ENCODE results near the gene ZBTB17. TPM values are rescaled to one million over a fixed set of nuclear protein-coding genes. Genes with fewer than 3 reads are reported as not detected.

The ZBTB17 gene
- total and polyA plus RNA-seq, 10 of the 15 experiments (the other 5 are each of a cell fraction or from before 2014, with no cell fraction given): 0.87 to 59.4 (median 38.7) TPM

GRCh38 chr1:15952317-15953258 lies 23.3 kb downstream of the ZBTB17 start:
- intact Hi-C loops (cut with micrococcal nuclease; ENCODE audit: unreplicated experiment) (no loop called here), in situ Hi-C loops (cut with MboI) (no loop called here)
- Histone ChIP-seq H3K9me3 (replicated peaks; ENCODE audit: control insufficient read depth, insufficient read depth, low read length) (no peaks in the 10 kb centered on the region), H3K79me2 (ENCODE audit: control insufficient read depth, insufficient read depth, low read length) (peaks cover 20% of the 10 kb centered on the region), H4K20me1 (ENCODE audit: control insufficient read depth, insufficient read depth) (peaks cover 3% of the 10 kb centered on the region; the same call in 1 of the 2 replicates), H3K4me2 (ENCODE audit: control insufficient read depth, insufficient read depth) (no peak overlapping the region), H3K36me3 (ENCODE audit: control insufficient read depth in 2 of 2, insufficient read depth in 2 of 2, low read length in 1 of 2) (peaks cover under 1 to 20% of the 10 kb centered on the region in 2 experiments), H3K27ac (ENCODE audit: control insufficient read depth, insufficient read depth) (no peak overlapping the region), H3K4me3 (no peak overlapping the region), H3K4me1 (ENCODE audit: control insufficient read depth, insufficient read depth, low read length) (peaks cover 38% of the 10 kb centered on the region), H2AFZ (ENCODE audit: control insufficient read depth, low read depth, low read length) (no peak overlapping the region), H3K9ac (ENCODE audit: control insufficient read depth, insufficient read depth, low read length) (no peak overlapping the region), H3K27me3 (replicated peaks in 1 of 2; ENCODE audit: control insufficient read depth in 2 of 2, insufficient read depth in 2 of 2, low read length in 1 of 2) (no peaks in the 10 kb centered on the region)
- DNase-seq (ENCODE audit: low read depth, low spot score) (no peak), ATAC-seq (no peak), FAIRE-seq (no peak)
- ChIA-PET CTCF (interaction anchor here (1.4 to 4.7 kb wide), 4 partner anchors 11 to 145 kb away, joined by 3 to 25 read pairs (median 4); partner anchors contain the start of genes UQCRHL and ZBTB17), POLR2A (interaction anchor here (1.5 to 4.4 kb wide), 2 partner anchors 11 to 21 kb away, joined by 5 to 47 read pairs; no protein-coding TSS in a partner anchor), RAD21 (ENCODE audit: unreplicated experiment) (interaction anchor here (1.2 to 4.3 kb wide), 4 partner anchors 12 to 134 kb away, joined by 3 to 21 read pairs (median 4); no protein-coding TSS in a partner anchor), SMC1A (ENCODE audit: uncharacterized antibody, unreplicated experiment) (interaction anchor here (1.4 to 5.6 kb wide), 2 partner anchors 10 to 24 kb away, joined by 7 to 78 read pairs; partner anchors contain the start of gene ZBTB17)
- TF ChIP-seq ZBTB11 (CRISPR knock-in tag; IDR thresholded peaks at IDR 0.05): no peak
- TF ChIP-seq YBX1 (IDR thresholded peaks at IDR 0.05): no peak
- no peak for TF ChIP-seq IKZF1 (conservative IDR thresholded peaks at IDR 0.05)
- TF ChIP-seq SMAD1 (IDR thresholded peaks at IDR 0.05; ENCODE audit: low read depth, partially characterized antibody): no peak
- WGBS (ENCODE audit: insufficient coverage, insufficient replicate concordance, low lambda C conversion rate, missing lambda C conversion rate): 84% methylated on average over 26 of the region's 27 CpGs
- BruUV-seq (replicated peaks): no TSS peak
